ENCODE measurements around the gene ARMC8.

Gene ARMC8

DNA sequence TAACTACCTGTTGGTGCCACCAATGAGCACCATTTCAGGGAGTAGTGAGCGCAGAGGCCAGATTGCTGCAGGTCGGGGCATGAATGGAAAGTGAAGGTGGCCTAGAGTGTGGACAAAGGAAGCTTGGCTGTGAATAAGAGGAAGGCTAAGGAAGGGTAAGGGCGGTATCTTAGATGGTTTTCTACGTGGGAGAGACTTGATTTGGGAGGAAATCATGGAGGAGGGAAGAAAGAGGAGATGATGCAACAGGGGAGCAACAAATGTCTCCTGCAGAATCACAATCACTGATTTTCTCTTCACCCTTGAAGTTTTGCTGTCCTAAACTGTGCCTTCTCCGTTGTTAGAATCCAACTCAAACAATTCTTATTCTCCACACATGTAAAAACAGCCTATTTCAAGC lies 120.8 kb downstream of the ARMC8 start:
- DNase-seq (ENCODE audit: low read depth): no peak

DNA sequence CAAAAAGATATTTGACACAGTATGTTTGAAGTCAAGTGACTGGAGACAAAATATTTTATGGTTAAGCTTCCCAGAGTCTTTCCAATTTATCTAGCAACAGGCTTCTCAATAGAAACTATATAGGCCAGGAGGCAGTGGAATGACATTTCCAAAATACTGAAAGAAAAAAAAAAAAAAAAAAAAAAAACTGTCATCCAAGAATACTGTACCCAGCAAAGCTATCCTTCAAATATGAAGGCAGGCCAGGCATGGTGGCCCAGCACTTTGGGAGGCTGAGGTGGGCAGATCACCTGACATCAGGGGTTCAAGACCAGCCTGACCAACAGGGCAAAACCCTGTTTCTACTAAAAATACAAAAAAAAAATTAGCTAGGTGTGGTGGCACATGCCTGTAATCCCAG lies 121.7 kb downstream of the ARMC8 start:
- DNase-seq (ENCODE audit: low read depth): no peak

DNA sequence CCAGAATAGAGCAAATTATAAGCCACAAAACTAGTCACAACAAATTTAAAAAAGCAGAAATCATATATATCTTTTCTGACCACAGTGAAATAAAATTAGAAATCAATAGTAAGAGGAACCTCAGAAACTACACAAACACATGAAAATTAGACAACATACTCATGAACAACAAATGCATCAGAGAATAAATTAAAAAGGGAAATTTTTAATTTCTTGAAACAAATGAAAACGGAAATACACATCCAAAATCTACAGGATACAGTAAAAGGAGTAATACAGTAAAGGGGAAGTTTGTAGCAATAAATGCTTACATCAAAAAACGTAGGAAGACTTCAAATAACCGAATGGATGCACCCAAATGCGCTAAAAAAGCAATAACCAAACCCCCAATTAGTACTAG lies 123.4 kb downstream of the ARMC8 start:
- DNase-seq (ENCODE audit: low read depth): no peak

DNA sequence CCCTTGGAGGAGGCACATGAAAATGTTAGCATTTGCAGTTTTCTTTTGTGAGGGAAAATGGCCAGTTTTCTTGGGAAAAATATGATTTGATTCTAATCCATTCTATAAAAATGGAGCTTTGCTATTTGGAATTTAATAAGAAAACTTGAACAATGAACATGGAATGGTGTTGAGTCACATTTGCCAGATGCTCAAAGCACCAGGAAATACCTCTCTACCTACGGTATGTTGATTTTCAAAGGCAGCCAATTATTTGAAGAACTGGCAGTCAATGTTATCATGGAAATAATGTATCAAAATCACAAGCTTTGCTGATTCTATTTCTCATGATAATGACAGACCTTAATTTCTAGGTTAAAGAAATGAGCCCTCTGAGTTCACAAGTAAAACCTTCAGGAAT lies 127.7 kb downstream of the ARMC8 start:
- DNase-seq (ENCODE audit: low read depth): no peak

DNA sequence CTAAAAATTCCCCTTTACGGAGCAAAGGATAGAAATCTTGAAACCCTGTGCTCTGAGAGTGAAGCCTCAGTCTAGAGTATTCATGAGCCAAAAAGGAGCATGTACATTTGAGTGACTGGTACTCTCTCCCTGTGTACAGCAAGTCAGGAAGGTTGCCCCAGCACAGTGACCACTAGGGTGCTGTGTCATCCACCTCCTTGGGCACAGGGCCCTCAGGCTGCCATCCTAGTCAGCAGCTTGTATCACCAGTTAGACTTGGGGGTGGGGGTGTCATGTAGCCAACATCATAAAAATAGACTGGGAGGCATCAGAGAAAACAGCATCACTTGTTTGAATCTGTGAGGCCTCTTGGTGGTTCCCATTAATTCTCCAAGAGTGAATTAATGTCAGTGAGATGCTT lies 130.6 kb downstream of the ARMC8 start:
- DNase-seq (ENCODE audit: low read depth): no peak

DNA sequence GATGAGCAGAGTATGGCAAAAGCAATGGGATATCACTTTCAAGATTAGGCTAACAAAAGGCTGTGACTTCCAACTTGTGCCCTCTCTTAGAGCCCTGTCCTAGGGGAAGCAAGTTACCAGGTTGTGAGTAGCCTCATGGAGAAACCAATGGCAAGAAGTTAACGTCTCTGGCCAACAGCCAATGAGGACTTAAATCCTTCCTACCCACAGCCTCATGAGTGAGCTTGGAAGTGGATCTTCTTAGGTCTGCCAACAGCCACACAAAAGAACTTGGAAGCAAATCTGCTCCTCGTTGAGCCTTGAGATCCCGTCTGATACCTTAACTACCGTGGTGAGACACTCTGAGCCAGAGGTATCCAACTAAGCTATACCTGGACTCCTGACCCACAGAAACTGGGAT lies 136.9 kb downstream of the ARMC8 start:
- DNase-seq (ENCODE audit: low read depth): no peak

DNA sequence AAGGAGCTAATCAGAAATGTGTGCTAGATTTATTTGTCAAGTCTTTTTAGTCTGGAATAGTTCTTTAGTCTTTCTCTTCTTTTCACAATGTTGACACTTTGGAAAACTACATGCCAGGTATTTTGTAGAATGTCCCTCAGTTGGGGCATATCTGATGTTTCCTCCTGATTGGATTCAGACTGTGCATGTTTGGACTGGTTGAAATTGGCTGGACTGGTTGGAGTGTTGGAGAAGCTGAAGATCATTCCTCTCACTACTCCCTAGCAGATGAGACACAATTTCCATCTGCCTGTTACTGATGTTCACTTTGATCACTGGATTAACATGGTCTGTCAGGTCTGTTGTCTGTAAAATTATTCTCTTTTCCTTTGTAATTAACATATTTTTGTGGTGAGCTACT lies 138.9 kb downstream of the ARMC8 start:
- DNase-seq (ENCODE audit: low read depth): no peak

DNA sequence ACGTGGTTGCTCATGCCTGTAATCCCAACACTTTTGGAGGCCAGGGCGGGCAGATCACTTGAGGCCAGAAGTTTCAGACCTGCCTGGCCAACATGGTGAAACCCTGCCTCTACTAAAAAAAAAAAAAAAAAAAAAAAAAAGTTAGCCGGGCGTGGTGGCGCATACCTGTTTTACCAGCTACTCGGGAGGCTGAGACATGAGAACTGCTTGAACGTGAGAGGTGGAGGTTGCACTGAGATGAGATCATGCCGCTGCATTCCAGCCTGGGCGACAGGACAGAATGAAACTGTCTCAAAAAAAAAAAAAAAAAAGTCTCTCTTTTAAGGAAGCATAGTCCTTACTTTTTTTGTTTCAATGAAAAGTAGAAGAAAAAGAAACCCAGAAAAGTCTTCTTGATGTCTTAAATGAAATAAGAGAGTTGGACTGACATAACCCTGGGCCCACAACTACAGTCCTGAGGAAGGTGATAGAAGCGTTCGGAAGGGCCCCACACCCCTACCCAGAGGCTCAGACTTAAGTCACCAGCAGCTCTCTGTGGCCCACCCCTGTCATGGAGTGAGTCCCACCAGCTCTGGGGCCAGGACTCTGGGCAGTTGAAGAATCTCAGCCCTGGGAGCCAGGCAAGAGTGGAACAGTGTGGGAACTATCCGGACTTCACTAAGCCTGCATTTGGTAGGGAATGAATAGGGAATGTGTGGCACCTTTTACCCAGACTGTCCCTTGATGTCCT lies 139.9 kb downstream of the ARMC8 start:
- DNase-seq (ENCODE audit: low read depth): no peak

DNA sequence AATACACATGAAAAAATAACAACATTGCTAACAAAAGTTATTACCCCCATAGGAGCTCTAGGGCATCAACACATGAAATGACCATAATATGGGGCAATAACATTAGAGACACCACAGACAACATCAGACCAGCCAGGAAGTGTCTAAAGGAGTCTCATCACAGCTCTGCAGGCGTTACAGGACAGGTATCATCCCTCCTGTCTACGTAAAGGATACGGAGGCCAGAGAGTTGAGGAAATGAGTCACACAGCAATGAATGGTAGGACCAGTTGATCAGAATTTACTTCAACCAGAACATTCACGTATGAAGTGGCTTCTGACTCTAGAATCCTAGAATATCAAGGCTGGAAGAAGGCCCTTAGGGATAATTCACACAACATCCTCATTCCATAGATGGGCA lies 140.7 kb downstream of the ARMC8 start:
- no peak for DNase-seq (ENCODE audit: low read depth)

DNA sequence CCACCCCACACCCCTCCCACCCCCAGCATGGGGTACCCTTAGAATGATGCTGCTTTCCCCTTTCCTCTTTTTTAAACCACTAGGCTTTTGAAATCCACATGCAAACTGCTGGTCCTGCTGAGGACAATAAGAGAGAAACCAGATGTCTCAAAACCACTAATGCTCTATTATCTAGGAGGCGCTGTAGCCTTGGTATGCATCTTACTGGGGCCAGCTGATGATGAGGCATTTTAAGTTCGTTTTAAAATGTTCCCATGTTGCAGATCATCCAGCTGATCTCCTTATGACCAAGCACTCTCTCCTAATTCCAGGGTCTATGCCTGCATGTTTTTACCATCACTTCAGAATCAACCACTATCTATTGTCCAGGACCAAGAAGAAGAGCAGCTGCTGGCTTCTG lies 141.2 kb downstream of the ARMC8 start:
- DNase-seq (ENCODE audit: low read depth): no peak

DNA sequence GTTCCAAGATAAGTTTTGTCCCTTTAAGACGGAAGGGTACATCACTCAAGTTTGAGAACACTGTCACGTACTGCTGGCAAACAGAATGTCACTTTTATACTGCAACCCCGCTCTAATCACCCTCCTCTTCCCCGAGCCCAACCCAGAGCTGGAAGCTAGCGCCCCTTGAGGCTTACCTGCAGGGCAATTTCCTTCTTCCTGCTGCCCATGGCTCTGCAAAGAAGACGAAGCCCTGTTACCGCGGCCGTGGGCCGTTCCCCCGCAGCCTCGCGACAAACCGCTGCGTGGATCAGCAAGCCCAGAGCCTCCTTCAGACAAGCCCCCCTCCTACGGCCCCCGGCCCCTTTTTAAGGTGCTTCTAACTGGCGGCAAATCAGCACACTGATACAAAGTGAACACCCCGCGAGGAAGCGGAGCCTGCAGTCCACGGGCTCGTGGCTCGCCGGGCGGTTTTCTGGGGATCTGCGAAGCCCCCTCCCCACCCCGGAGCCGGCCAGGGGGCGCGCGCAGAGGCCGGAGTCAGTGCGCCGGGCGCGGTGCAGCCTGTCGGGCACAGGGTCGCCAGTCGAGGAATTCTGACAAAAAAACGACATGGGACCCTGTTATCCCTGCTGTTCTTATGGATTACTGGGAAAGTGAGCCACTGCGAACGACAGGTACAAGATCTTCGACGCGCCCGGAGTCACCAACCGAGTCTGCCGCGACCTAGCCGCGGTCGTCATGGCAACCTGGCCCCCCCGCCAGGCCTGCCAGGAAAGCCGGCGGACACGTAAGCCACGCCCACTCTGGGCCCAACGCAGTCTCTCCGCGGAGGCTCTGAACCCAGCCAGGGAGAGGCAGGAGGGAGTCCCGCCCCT lies 142.3 kb downstream of the ARMC8 start, which contains the start of gene NME9:
NME9 (minus strand) TSS at position 725 of the 857 bp plus-strand sequence; CDS start at position 209, 516 bp downstream.
- peak; percentile 40 for DNase-seq (ENCODE audit: low read depth)

DNA sequence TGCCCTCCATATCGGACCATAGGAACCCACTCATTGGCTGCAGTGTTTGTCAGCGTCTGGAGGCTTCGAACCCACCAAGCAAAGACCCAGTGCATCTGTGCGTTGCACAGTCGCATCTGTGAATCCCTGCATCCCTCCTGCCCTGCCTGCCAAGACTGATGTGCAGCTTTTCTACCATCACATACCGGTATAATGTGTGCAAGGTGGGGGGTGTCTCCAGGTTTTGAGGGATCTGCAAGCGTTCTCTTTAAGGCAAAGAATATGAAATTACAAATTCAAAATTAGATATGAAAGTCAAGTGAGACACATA lies 142.8 kb downstream of the ARMC8 start:
- no peak for DNase-seq (ENCODE audit: low read depth)

DNA sequence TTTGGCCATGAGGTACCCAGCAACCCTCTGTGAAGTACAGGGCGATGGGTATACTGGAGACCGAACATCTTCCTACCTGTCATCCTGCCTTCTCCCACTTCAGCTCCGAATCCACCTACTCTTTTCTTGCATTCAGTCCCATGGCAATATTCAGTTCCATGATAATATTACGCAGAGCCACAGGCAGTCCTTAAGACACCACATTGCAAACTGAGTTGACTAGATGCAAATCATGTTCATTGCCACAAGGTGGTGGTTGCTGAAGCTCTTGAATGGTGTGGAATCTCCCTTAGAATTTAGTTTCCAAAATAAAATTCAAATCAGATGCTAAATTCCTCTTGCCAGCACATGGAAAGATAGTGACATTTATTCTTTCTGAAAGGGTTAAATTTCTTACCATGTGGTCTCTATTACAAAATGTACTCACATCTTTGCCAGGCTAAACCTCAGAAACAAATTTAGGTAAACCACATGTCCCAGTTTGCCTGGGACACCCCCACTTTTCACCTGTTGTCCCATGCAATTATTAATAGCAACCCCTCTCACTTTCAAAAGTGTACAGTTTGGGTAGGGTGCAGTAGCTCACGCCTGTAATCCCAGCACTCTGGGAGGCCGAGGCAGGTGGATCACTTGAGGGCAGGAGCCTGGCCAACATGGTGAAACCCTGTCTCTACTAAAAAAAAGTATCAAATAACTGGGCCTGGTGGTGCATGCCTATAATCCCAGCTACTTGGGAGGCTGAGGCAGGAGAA lies 144.2 kb downstream of the ARMC8 start:
- DNase-seq (ENCODE audit: low read depth): no peak

DNA sequence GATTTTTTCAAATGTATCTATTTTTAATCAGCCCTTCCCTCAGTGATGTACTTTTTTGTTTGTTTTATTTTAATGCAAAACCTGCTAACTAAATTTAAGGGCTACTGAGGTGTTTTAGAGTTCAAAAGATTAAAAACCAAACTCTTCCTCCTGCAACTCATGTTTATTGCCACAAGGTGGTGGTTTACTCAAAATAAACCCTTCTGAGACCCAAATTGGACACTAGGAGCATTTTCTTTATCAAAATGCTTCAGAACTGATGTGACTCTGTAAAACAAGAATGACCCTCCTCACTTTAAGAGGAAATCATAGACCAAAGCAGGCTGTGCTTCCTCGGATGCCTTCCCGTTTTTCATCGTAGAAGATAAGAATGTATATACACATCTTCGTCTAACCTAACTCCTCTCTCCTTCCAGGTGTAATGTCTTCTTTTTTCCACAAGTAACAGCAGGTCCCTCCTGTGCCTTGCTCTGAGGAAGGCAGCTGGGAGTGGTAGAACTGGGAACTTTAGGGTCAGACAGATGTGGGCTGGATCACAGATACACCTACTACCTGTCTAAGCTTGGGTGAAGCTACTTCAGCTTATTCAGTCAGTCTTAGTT lies 145.5 kb downstream of the ARMC8 start:
- DNase-seq (ENCODE audit: low read depth): no peak

DNA sequence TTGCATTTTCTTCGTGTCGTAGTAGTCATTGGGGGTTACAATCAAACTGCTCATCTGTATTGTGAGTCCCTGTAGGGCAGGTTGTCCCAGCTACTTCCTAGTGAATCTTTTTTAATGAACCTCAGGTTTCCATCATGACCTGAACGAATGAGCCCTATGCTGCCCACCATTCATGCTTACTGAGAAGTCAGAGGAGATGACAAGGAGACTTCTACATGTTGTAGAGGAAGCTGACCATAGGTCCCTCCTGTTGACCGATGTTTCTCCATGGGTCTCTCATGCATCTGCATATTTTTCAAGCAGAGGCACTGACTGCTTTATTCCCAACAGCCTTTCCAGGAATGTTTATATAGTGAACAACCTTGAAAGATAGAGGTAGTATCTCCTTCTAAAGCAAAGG lies 147.5 kb downstream of the ARMC8 start:
- no peak for DNase-seq (ENCODE audit: low read depth)

DNA sequence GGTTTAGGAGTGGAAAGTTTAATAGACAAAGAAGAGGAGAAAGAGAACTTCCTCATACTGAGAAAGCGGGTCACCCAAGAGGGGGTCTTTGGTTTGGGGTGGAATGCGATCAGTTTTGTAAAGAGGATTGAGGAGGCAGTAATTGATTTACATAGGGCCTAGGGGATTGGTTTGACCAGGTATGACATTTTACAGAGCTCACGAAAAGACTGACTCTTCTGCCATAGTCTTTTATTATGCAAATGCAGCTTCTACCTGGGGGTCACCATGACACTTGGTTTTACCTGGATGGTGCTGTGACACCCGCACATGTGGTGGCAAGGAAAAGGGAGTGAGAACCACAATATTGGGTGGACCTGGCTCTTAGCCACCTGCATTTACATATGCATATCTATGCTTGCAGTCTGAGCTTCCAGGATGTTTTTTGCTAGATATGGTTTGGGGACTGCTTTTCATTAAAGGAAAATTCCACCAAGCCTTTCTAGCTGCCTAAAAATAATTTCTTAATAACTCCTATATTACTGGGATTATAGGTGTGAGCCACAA lies 149.4 kb downstream of the ARMC8 start:
- no peak for DNase-seq (ENCODE audit: low read depth)

DNA sequence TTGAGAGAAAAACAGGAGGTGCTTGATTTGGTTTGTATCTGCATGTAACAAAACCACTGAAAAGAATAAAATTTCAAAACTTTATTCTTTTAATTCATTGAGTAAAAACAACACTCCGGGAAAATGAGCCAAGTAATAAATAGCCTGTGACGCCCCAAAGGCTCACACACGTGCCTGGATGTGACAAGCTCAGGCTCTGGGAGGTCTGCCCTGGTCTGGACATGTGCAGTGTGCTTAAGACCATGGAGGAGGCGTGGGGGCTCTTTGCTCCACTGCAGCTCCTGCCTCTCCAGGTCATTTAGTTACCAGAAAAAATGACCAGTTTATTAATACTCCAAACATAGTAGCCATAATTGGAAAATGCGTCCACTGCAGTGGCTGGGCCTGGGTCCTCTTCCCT lies 151.1 kb downstream of the ARMC8 start:
- DNase-seq (ENCODE audit: low read depth): no peak

DNA sequence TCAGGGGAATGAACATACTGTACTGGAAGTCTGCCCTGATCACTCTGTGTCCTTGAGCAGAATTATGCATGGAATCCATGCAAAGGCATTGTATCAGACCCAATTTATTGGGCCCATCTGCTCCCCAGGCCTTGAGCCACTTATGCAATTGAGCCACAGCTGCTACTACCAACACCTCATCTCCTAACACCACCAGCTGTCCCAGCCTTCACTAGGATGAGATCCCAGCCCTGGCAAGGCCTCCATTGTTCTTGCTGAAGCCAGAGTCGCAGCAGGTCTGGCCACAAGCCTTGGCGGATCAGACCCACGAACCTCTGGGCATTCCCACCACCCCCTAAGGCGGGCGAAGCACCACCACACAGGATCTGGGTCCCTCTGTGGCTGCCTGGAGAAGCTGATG lies 151.7 kb downstream of the ARMC8 start:
- no peak for DNase-seq (ENCODE audit: low read depth)

DNA sequence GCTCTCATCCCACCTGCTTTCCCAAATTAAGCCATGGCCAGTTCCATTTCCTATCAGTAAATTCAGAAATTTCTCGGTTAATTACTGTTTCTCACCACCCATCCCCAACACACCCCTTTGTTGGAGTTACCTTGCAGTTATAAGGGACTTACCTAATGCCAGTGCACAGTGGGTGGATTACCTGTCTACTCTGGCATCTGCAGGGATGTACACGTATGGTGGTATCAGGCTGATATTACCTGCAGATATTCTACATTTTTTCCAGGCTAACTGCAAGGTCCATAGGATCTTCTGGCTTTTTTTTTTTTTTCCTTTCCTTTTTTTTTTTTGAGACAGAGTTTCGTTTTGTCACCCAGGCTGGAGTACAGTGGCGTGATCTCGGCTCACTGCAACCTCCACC lies 153.4 kb downstream of the ARMC8 start:
- DNase-seq (ENCODE audit: low read depth): no peak

DNA sequence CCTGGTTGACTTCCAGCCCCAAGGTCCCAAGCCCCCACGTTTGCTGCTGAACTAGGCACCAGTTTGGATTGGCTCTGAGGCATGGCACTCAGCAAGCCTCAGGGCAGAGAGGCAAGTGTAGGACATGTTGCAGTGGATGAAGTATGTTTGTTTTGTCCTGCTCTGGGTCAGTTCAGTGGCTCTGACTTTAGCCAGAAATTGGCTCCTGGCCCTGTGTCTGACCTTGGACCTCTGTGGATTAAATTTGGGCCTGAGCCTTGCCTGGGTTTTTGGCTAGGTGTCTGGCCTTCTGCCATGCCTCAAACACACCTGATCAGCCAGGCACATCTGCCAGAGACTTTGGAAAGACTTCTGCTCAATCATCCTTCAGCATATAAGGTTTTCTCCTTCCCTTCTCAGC lies 157.7 kb downstream of the ARMC8 start:
- DNase-seq (ENCODE audit: low read depth): no peak

Data from CMK (cell line).